ENCODE data around the gene NRARP. TPM values are rescaled to one million over a fixed set of nuclear protein-coding genes. Genes with fewer than 3 reads are reported as not detected.

Gene NRARP
- total and polyA plus RNA-seq, 8 donors = 1.3 to 23.4 (median 10.8) TPM

- DNase-seq (peak in 5 of 6 donors; percentile 57 to 84 (median 73)), FAIRE-seq (no peak), ATAC-seq (peak; percentile 54 to 64 (median 60))
- H3K4me3 ChIP-seq = peak overlapping the region in 3 of 4 donors; percentile 23 to 45 (median 34)
- 47 to 51% methylated on average over 30 of the region's 30 CpGs for WGBS, 2 donors
- intact Hi-C loops (cut with DNase I) = loop anchor here in 1 of 3 donors (10.0 kb wide), 1 partner anchor 248 kb away; no protein-coding TSS in a partner anchor
- no peak for TF ChIP-seq CTCF (IDR thresholded peaks at IDR 0.05)
- H3K27ac ChIP-seq = peak overlapping the region; percentile 76 to 91 (median 86)
- no peaks in the 10 kb centered on the region for H3K9me3 ChIP-seq
- H3K4me1 ChIP-seq = peaks cover 0 to 10% (median 8%) of the 10 kb centered on the region in 3 donors
- H3K27me3 ChIP-seq = no peaks in the 10 kb centered on the region
- H3K36me3 ChIP-seq = peaks cover 7 to 11% (median 11%) of the 10 kb centered on the region in 3 donors
Measured at GRCh38 chr9:137276473-137277328, 25.4 kb downstream of the NRARP start.

GRCh38 chr9:137275588-137276472 is 26.2 kb downstream of the NRARP start:
- H3K27me3 ChIP-seq = no peaks in the 10 kb centered on the region
- ATAC-seq (no peak), FAIRE-seq (no peak), DNase-seq (peak in 1 of 6 donors; percentile 15)
- intact Hi-C loops (cut with DNase I) = loop anchor here in 1 of 3 donors (10.0 kb wide), 1 partner anchor 249 kb away; no protein-coding TSS in a partner anchor
- peaks cover 0 to 10% (median 8%) of the 10 kb centered on the region in 3 donors for H3K4me1 ChIP-seq
- H3K27ac ChIP-seq = peak overlapping the region in 3 of 4 donors; percentile 76 to 91 (median 82)
- peaks cover 7 to 11% (median 11%) of the 10 kb centered on the region in 3 donors for H3K36me3 ChIP-seq
- no peak overlapping the region for H3K4me3 ChIP-seq
- H3K9me3 ChIP-seq = no peaks in the 10 kb centered on the region
- WGBS, 2 donors = 85 to 92% methylated on average over 24 of the region's 24 CpGs
- TF ChIP-seq CTCF (IDR thresholded peaks at IDR 0.05) = no peak

GRCh38 chr9:137275203-137275587 is 26.9 kb downstream of the NRARP start:
- Histone ChIP-seq H3K4me3 (no peak overlapping the region), H3K27me3 (no peaks in the 10 kb centered on the region), H3K36me3 (peaks cover 7 to 11% (median 11%) of the 10 kb centered on the region in 3 donors), H3K4me1 (peaks cover 0 to 10% (median 8%) of the 10 kb centered on the region in 3 donors), H3K27ac (no peak overlapping the region), H3K9me3 (no peaks in the 10 kb centered on the region)
- DNase-seq (no peak), ATAC-seq (no peak), FAIRE-seq (no peak)
- TF ChIP-seq CTCF (IDR thresholded peaks at IDR 0.05) = no peak
- intact Hi-C loops (cut with DNase I) = loop anchor here in 1 of 3 donors (10.0 kb wide), 1 partner anchor 250 kb away; no protein-coding TSS in a partner anchor
- WGBS, 2 donors = 74 to 88% methylated on average over 10 of the region's 10 CpGs

- no peak for FAIRE-seq
- Histone ChIP-seq H3K4me3 (no peak overlapping the region), H3K4me1 (peaks cover 11 to 20% (median 19%) of the 10 kb centered on the region in 3 donors), H3K27me3 (no peaks in the 10 kb centered on the region), H3K27ac (no peak overlapping the region), H3K9me3 (no peaks in the 10 kb centered on the region), H3K36me3 (peaks cover 7 to 11% (median 11%) of the 10 kb centered on the region in 3 donors)
- no peak for TF ChIP-seq CTCF (IDR thresholded peaks at IDR 0.05)
- intact Hi-C loops (cut with DNase I) = loop anchor here in 1 of 3 donors (10.0 kb wide), 1 partner anchor 251 kb away; no protein-coding TSS in a partner anchor
- 37 to 73% methylated on average over 15 of the region's 15 CpGs for WGBS, 2 donors
- DNase-seq = peak in 1 of 6 donors; percentile 44
- ATAC-seq = no peak
Measured at GRCh38 chr9:137273611-137274320, 28.3 kb downstream of the NRARP start.

All from pancreas (tissue), 10 donors.